ENCODE data around the gene AURKA.

Gene AURKA

DNA sequence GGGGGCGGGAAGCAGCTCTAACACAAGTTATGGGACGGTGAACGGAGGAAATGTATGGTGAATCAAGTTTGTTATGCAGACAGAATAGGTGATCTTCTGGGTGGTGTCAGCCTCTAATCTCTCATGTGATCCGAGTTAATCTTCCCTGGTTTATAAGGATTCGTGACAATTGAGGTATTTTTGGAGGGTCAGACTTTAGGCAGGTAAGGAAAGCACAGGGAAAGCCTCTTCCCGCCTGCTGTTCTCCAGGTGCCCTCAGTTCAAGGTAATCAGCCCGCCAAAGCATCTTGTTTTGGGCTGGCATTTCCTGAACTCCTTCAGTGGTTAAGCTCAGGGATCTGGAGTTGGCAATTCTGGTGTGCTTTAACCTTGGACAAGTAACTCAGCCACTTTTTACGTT, 1.6 kb upstream of the AURKA start:
- TF ChIP-seq FOXM1 (IDR thresholded peaks at IDR 0.05; ENCODE audit: borderline replicate concordance, low read depth) (no peak), TEAD4 (IDR thresholded peaks at IDR 0.05) (no peak), YY1 (IDR thresholded peaks at IDR 0.05; ENCODE audit: low read depth) (no peak), RAD21 (IDR thresholded peaks at IDR 0.05; ENCODE audit: low read depth) (no peak), EGR1 (IDR thresholded peaks at IDR 0.05) (no peak), CREB1 (IDR thresholded peaks at IDR 0.05; ENCODE audit: low read depth) (no peak), NFIC (IDR thresholded peaks at IDR 0.05) (no peak), EP300 (IDR thresholded peaks at IDR 0.05; ENCODE audit: borderline replicate concordance) (no peak), TCF12 (IDR thresholded peaks at IDR 0.05; ENCODE audit: low read depth) (no peak), ZBTB7A (IDR thresholded peaks at IDR 0.05; ENCODE audit: low read depth) (no peak), CEBPB (IDR thresholded peaks at IDR 0.05) (no peak), TAF1 (IDR thresholded peaks at IDR 0.05; ENCODE audit: low read depth) (no peak)
- TF ChIP-seq, protein P1, sequence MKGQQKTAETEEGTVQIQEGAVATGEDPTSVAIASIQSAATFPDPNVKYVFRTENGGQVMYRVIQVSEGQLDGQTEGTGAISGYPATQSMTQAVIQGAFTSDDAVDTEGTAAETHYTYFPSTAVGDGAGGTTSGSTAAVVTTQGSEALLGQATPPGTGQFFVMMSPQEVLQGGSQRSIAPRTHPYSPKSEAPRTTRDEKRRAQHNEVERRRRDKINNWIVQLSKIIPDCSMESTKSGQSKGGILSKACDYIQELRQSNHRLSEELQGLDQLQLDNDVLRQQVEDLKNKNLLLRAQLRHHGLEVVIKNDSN (IDR thresholded peaks at IDR 0.05): no peak
- TF ChIP-seq, protein P2, sequence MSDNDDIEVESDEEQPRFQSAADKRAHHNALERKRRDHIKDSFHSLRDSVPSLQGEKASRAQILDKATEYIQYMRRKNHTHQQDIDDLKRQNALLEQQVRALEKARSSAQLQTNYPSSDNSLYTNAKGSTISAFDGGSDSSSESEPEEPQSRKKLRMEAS (IDR thresholded peaks at IDR 0.05): no peak
- TF ChIP-seq, protein P3, sequence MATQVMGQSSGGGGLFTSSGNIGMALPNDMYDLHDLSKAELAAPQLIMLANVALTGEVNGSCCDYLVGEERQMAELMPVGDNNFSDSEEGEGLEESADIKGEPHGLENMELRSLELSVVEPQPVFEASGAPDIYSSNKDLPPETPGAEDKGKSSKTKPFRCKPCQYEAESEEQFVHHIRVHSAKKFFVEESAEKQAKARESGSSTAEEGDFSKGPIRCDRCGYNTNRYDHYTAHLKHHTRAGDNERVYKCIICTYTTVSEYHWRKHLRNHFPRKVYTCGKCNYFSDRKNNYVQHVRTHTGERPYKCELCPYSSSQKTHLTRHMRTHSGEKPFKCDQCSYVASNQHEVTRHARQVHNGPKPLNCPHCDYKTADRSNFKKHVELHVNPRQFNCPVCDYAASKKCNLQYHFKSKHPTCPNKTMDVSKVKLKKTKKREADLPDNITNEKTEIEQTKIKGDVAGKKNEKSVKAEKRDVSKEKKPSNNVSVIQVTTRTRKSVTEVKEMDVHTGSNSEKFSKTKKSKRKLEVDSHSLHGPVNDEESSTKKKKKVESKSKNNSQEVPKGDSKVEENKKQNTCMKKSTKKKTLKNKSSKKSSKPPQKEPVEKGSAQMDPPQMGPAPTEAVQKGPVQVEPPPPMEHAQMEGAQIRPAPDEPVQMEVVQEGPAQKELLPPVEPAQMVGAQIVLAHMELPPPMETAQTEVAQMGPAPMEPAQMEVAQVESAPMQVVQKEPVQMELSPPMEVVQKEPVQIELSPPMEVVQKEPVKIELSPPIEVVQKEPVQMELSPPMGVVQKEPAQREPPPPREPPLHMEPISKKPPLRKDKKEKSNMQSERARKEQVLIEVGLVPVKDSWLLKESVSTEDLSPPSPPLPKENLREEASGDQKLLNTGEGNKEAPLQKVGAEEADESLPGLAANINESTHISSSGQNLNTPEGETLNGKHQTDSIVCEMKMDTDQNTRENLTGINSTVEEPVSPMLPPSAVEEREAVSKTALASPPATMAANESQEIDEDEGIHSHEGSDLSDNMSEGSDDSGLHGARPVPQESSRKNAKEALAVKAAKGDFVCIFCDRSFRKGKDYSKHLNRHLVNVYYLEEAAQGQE (IDR thresholded peaks at IDR 0.05; ENCODE audit: low read depth): no peak

DNA sequence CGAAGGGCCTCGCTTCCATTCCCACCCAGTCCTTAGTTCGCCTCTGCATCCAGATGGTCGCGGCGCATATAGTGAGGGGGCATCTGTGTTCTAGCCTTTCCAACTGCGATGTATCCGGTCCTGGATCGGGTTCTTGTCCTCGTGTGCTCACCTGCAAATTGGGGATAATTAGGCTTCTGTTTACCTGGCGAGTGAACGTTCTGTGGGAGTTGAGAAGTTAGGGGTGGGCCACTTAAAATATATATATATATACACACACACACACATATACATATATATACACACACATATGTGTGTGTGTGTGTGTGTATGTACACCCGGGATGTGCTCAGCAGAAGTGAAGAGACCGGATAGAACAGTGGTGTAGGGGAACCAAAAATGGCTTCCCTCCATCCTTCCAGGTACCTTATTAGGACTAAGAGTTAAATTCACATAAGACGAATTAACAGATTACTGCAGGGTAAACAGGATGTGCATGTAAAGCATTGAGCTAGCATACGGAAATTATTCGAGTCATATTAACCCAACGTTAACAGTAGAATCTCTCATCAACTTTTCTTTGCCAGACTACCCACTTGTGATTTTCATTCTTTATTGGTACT, 967 bp upstream of the AURKA start:
- TF ChIP-seq, protein P3 (IDR thresholded peaks at IDR 0.05; ENCODE audit: low read depth): no peak
- TF ChIP-seq, protein P1 (IDR thresholded peaks at IDR 0.05): no peak
- TF ChIP-seq RAD21 (IDR thresholded peaks at IDR 0.05; ENCODE audit: low read depth): no peak
- TF ChIP-seq TCF12 (IDR thresholded peaks at IDR 0.05; ENCODE audit: low read depth): no peak

DNA sequence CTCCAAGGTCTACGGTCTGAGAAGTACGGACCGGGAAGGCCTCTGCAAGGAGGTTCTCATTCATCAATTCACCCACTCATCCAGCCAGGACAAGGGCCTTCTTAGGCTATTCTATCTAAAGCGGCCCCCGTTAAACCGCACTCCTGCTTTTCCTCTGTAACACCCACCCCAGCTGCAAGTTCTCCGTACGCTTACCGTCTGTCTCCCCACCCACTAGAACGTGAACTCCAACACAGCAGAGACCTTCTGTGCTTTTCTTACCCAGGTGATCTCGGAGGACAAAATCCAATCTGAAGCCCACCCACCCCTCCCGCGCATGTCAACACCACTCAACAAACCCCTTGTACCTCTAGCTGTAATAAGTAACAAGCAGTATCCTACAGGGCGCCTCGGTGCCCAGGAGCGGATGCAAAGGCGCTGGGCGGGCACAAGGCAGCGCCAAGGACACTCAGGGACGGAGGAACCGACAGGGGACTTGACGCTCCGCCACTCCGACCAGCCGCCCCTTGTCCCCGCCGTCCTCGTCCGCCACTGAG, 351 bp downstream of the AURKA start:
- no peak for TF ChIP-seq FOXM1 (IDR thresholded peaks at IDR 0.05; ENCODE audit: borderline replicate concordance, low read depth)
- no peak for TF ChIP-seq RAD21 (IDR thresholded peaks at IDR 0.05; ENCODE audit: low read depth)
- no peak for TF ChIP-seq NFIC (IDR thresholded peaks at IDR 0.05)
- TF ChIP-seq EGR1 (IDR thresholded peaks at IDR 0.05): no peak
- TF ChIP-seq ZBTB7A (IDR thresholded peaks at IDR 0.05; ENCODE audit: low read depth): no peak
- no peak for TF ChIP-seq CEBPB (IDR thresholded peaks at IDR 0.05)
- TF ChIP-seq, protein P3 (IDR thresholded peaks at IDR 0.05; ENCODE audit: low read depth): no peak
- no peak for TF ChIP-seq TCF12 (IDR thresholded peaks at IDR 0.05; ENCODE audit: low read depth)
- TF ChIP-seq EP300 (IDR thresholded peaks at IDR 0.05; ENCODE audit: borderline replicate concordance): no peak
- no peak for TF ChIP-seq TEAD4 (IDR thresholded peaks at IDR 0.05)
- TF ChIP-seq, protein P1 (IDR thresholded peaks at IDR 0.05): no peak
- no peak for TF ChIP-seq TAF1 (IDR thresholded peaks at IDR 0.05; ENCODE audit: low read depth)
- TF ChIP-seq, protein P2 (IDR thresholded peaks at IDR 0.05): no peak
- no peak for TF ChIP-seq YY1 (IDR thresholded peaks at IDR 0.05; ENCODE audit: low read depth)
- no peak for TF ChIP-seq CREB1 (IDR thresholded peaks at IDR 0.05; ENCODE audit: low read depth)

DNA sequence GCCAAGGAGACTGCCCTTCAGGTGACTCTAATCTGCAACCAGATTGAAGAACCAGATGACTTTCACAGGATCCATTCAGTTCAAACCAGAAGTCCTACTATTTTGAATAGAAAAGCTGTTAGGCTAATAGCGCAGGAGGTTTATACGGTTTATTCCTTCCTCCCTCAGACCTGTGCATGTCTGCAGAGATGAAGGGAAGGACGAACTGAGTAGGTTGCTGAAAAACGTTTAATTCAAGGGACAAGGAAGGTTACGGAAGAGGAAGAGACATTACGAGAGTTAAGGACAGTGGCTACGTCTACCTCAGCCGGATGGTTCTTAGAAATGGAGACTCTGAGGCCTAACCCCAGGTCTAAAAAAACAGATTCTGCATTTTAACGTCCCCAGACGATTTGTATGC, 978 bp downstream of the AURKA start:
- TF ChIP-seq TEAD4 (IDR thresholded peaks at IDR 0.05) (no peak), TAF1 (IDR thresholded peaks at IDR 0.05; ENCODE audit: low read depth) (no peak), TCF12 (IDR thresholded peaks at IDR 0.05; ENCODE audit: low read depth) (no peak), NFIC (IDR thresholded peaks at IDR 0.05) (no peak), YY1 (IDR thresholded peaks at IDR 0.05; ENCODE audit: low read depth) (no peak), CREB1 (IDR thresholded peaks at IDR 0.05; ENCODE audit: low read depth) (no peak), RAD21 (IDR thresholded peaks at IDR 0.05; ENCODE audit: low read depth) (no peak), ZBTB7A (IDR thresholded peaks at IDR 0.05; ENCODE audit: low read depth) (no peak), CEBPB (IDR thresholded peaks at IDR 0.05) (no peak), EGR1 (IDR thresholded peaks at IDR 0.05) (no peak), FOXM1 (IDR thresholded peaks at IDR 0.05; ENCODE audit: borderline replicate concordance, low read depth) (no peak), EP300 (IDR thresholded peaks at IDR 0.05; ENCODE audit: borderline replicate concordance) (no peak)
- TF ChIP-seq, protein P2 (IDR thresholded peaks at IDR 0.05): no peak
- TF ChIP-seq, protein P3 (IDR thresholded peaks at IDR 0.05; ENCODE audit: low read depth): no peak
- TF ChIP-seq, protein P1 (IDR thresholded peaks at IDR 0.05): no peak

Data from Ishikawa (cell line).